ENCODE measurements around the gene SH3BP5L. TPM values are rescaled to one million over a fixed set of nuclear protein-coding genes. Genes with fewer than 3 reads are reported as not detected.

Gene SH3BP5L
- total and polyA plus RNA-seq, 2 of the 13 experiments (the other 11 are each of a cell fraction or from before 2014, with no cell fraction given), result 10.3 to 14.9 TPM

- TF ChIP-seq HOXA3 (CRISPR knock-in tag; IDR thresholded peaks at IDR 0.05) (peak; percentile 35; the same call in 1 of the 2 replicates), ZBTB42 (CRISPR knock-in tag; IDR thresholded peaks at IDR 0.05) (no peak), NFRKB (IDR thresholded peaks at IDR 0.05) (no peak), ZUFSP (CRISPR knock-in tag; IDR thresholded peaks at IDR 0.05; ENCODE audit: borderline replicate concordance) (no peak), CC2D1A (CRISPR knock-in tag; IDR thresholded peaks at IDR 0.05) (no peak), ZNF546 (CRISPR knock-in tag; conservative IDR thresholded peaks at IDR 0.05) (no peak), ZNF121 (CRISPR knock-in tag; IDR thresholded peaks at IDR 0.05) (no peak), STAT5B (CRISPR knock-in tag; IDR thresholded peaks at IDR 0.05) (no peak), ZBTB43 (CRISPR knock-in tag; conservative IDR thresholded peaks at IDR 0.05) (0 out of 2 replicates have a peak, but pooled peaks have one; percentile 20), MAZ (IDR thresholded peaks at IDR 0.05; ENCODE audit: borderline replicate concordance, low read depth, low read length) (peak; percentile 11; the same call in 1 of the 2 replicates), MAZ (CRISPR knock-in tag; IDR thresholded peaks at IDR 0.05; ENCODE audit: low read depth) (0 out of 2 replicates have a peak, but pooled peaks have one; percentile 17), ZNF296 (CRISPR knock-in tag; conservative IDR thresholded peaks at IDR 0.05) (no peak), FOXC1 (CRISPR knock-in tag; IDR thresholded peaks at IDR 0.05; ENCODE audit: borderline replicate concordance) (no peak), NFAT5 (CRISPR knock-in tag; IDR thresholded peaks at IDR 0.05) (no peak), ZNF274 (CRISPR knock-in tag; IDR thresholded peaks at IDR 0.05) (0 out of 2 replicates have a peak, but pooled peaks have one; percentile 1), NFYC (CRISPR knock-in tag; IDR thresholded peaks at IDR 0.05) (peak; percentile 21; the same call in 1 of the 2 replicates), MAX (IDR thresholded peaks at IDR 0.05) (no peak), TP53 (CRISPR knock-in tag; conservative IDR thresholded peaks at IDR 0.05) (no peak), GATAD2A (CRISPR knock-in tag; IDR thresholded peaks at IDR 0.05) (peak; percentile 67; the same call in 1 of the 2 replicates), ARNT (IDR thresholded peaks at IDR 0.05) (no peak), CBX5 (CRISPR knock-in tag; IDR thresholded peaks at IDR 0.05; ENCODE audit: borderline replicate concordance) (no peak), SP5 (CRISPR knock-in tag; IDR thresholded peaks at IDR 0.05; ENCODE audit: borderline replicate concordance, low read depth) (no peak), ZNF264 (CRISPR knock-in tag; IDR thresholded peaks at IDR 0.05) (peak; percentile 71; the same call in 1 of the 2 replicates), RFX3 (CRISPR knock-in tag; IDR thresholded peaks at IDR 0.05) (no peak)
Measured at GRCh38 chr1:248873993-248874533, 48.3 kb upstream of the SH3BP5L start (continued).
